ENCODE data around the gene DPYSL4.

Gene DPYSL4

GRCh38 chr10:132194726-132195125, 8.0 kb downstream of the DPYSL4 start:
- peaks cover 0 to 10% of the 10 kb centered on the region in 2 donors for H3K27me3 ChIP-seq (ENCODE audit: control insufficient read depth in 1 of 2, insufficient read depth in 2 of 2, low read length in 2 of 2)
- no peaks in the 10 kb centered on the region for H3K4me1 ChIP-seq (ENCODE audit: insufficient read depth, low read length)
- no peaks in the 10 kb centered on the region for H3K36me3 ChIP-seq (ENCODE audit: insufficient read depth, low read length)
- no peak overlapping the region for H3K9ac ChIP-seq (ENCODE audit: low read length)
- no peaks in the 10 kb centered on the region for H3K9me3 ChIP-seq (ENCODE audit: low read length)
- no peak overlapping the region for H3K4me3 ChIP-seq (ENCODE audit: low read depth in 1 of 2, low read length in 2 of 2)
- H3K27ac ChIP-seq (ENCODE audit: low read depth, low read length) = no peak overlapping the region

- peaks cover 0 to 4% of the 10 kb centered on the region in 2 donors for H3K27me3 ChIP-seq (ENCODE audit: control insufficient read depth in 1 of 2, insufficient read depth in 2 of 2, low read length in 2 of 2)
- no peak overlapping the region for H3K9ac ChIP-seq (ENCODE audit: low read length)
- H3K9me3 ChIP-seq (ENCODE audit: low read length) = no peaks in the 10 kb centered on the region
- no peak overlapping the region for H3K4me3 ChIP-seq (ENCODE audit: low read depth in 1 of 2, low read length in 2 of 2)
- no peak overlapping the region for H3K27ac ChIP-seq (ENCODE audit: low read depth, low read length)
- H3K4me1 ChIP-seq (ENCODE audit: insufficient read depth, low read length) = no peaks in the 10 kb centered on the region
- no peaks in the 10 kb centered on the region for H3K36me3 ChIP-seq (ENCODE audit: insufficient read depth, low read length)
Observed at GRCh38 chr10:132195366-132196075, 8.8 kb downstream of the DPYSL4 start.

GRCh38 chr10:132196178-132197113, 9.7 kb downstream of the DPYSL4 start:
- no peaks in the 10 kb centered on the region for H3K36me3 ChIP-seq (ENCODE audit: insufficient read depth, low read length)

GRCh38 chr10:132197271-132198067, 10.7 kb downstream of the DPYSL4 start:
- Histone ChIP-seq H3K9me3 (ENCODE audit: low read length) (no peaks in the 10 kb centered on the region), H3K27me3 (ENCODE audit: control insufficient read depth in 1 of 2, insufficient read depth in 2 of 2, low read length in 2 of 2) (peaks cover 0 to 4% of the 10 kb centered on the region in 2 donors), H3K9ac (ENCODE audit: low read length) (no peak overlapping the region), H3K4me1 (ENCODE audit: insufficient read depth, low read length) (no peaks in the 10 kb centered on the region), H3K27ac (ENCODE audit: low read depth, low read length) (no peak overlapping the region), H3K36me3 (ENCODE audit: insufficient read depth, low read length) (no peaks in the 10 kb centered on the region), H3K4me3 (ENCODE audit: low read depth in 1 of 2, low read length in 2 of 2) (no peak overlapping the region)

More at GRCh38 chr10:132196178-132197113, 9.7 kb downstream of the DPYSL4 start:
- Histone ChIP-seq H3K27ac (ENCODE audit: low read depth, low read length) (no peak overlapping the region), H3K4me3 (ENCODE audit: low read depth in 1 of 2, low read length in 2 of 2) (no peak overlapping the region), H3K4me1 (ENCODE audit: insufficient read depth, low read length) (no peaks in the 10 kb centered on the region), H3K27me3 (ENCODE audit: control insufficient read depth in 1 of 2, insufficient read depth in 2 of 2, low read length in 2 of 2) (peaks cover 0 to 4% of the 10 kb centered on the region in 2 donors), H3K9me3 (ENCODE audit: low read length) (no peaks in the 10 kb centered on the region), H3K9ac (ENCODE audit: low read length) (no peak overlapping the region)

- H3K9me3 ChIP-seq (ENCODE audit: low read length) = no peaks in the 10 kb centered on the region
- H3K4me1 ChIP-seq (ENCODE audit: insufficient read depth, low read length) = no peaks in the 10 kb centered on the region
- H3K27me3 ChIP-seq (ENCODE audit: control insufficient read depth in 1 of 2, insufficient read depth in 2 of 2, low read length in 2 of 2) = peaks cover 0 to 4% of the 10 kb centered on the region in 2 donors
- no peak overlapping the region for H3K9ac ChIP-seq (ENCODE audit: low read length)
- H3K4me3 ChIP-seq (ENCODE audit: low read depth in 1 of 2, low read length in 2 of 2) = no peak overlapping the region
- no peaks in the 10 kb centered on the region for H3K36me3 ChIP-seq (ENCODE audit: insufficient read depth, low read length)
- H3K27ac ChIP-seq (ENCODE audit: low read depth, low read length) = no peak overlapping the region
Observed at GRCh38 chr10:132198068-132198370, 11.3 kb downstream of the DPYSL4 start.

- Histone ChIP-seq H3K36me3 (ENCODE audit: insufficient read depth, low read length) (no peaks in the 10 kb centered on the region), H3K27ac (ENCODE audit: low read depth, low read length) (no peak overlapping the region), H3K9me3 (ENCODE audit: low read length) (no peaks in the 10 kb centered on the region), H3K27me3 (ENCODE audit: control insufficient read depth in 1 of 2, insufficient read depth in 2 of 2, low read length in 2 of 2) (peaks cover 0 to 4% of the 10 kb centered on the region in 2 donors), H3K4me3 (ENCODE audit: low read depth in 1 of 2, low read length in 2 of 2) (no peak overlapping the region), H3K9ac (ENCODE audit: low read length) (no peak overlapping the region), H3K4me1 (ENCODE audit: insufficient read depth, low read length) (no peaks in the 10 kb centered on the region)
Observed at GRCh38 chr10:132198381-132199181, 11.8 kb downstream of the DPYSL4 start.

GRCh38 chr10:132199268-132199853, 12.6 kb downstream of the DPYSL4 start:
- no peaks in the 10 kb centered on the region for H3K9me3 ChIP-seq (ENCODE audit: low read length)
- H3K27ac ChIP-seq (ENCODE audit: low read depth, low read length) = no peak overlapping the region
- peaks cover 0 to 4% of the 10 kb centered on the region in 2 donors for H3K27me3 ChIP-seq (ENCODE audit: control insufficient read depth in 1 of 2, insufficient read depth in 2 of 2, low read length in 2 of 2)
- H3K36me3 ChIP-seq (ENCODE audit: insufficient read depth, low read length) = no peaks in the 10 kb centered on the region
- no peak overlapping the region for H3K9ac ChIP-seq (ENCODE audit: low read length)
- H3K4me1 ChIP-seq (ENCODE audit: insufficient read depth, low read length) = no peaks in the 10 kb centered on the region
- H3K4me3 ChIP-seq (ENCODE audit: low read depth in 1 of 2, low read length in 2 of 2) = no peak overlapping the region

- Histone ChIP-seq H3K9ac (ENCODE audit: low read length) (no peak overlapping the region), H3K4me1 (ENCODE audit: insufficient read depth, low read length) (no peaks in the 10 kb centered on the region), H3K36me3 (ENCODE audit: insufficient read depth, low read length) (no peaks in the 10 kb centered on the region), H3K9me3 (ENCODE audit: low read length) (no peaks in the 10 kb centered on the region), H3K4me3 (ENCODE audit: low read depth in 1 of 2, low read length in 2 of 2) (no peak overlapping the region), H3K27me3 (ENCODE audit: control insufficient read depth in 1 of 2, insufficient read depth in 2 of 2, low read length in 2 of 2) (peaks cover 0 to 4% of the 10 kb centered on the region in 2 donors), H3K27ac (ENCODE audit: low read depth, low read length) (no peak overlapping the region)
Observed at GRCh38 chr10:132199854-132200311, 13.1 kb downstream of the DPYSL4 start.

- Histone ChIP-seq H3K36me3 (ENCODE audit: insufficient read depth, low read length) (no peaks in the 10 kb centered on the region), H3K9me3 (ENCODE audit: low read length) (no peaks in the 10 kb centered on the region), H3K4me1 (ENCODE audit: insufficient read depth, low read length) (no peaks in the 10 kb centered on the region), H3K9ac (ENCODE audit: low read length) (no peak overlapping the region), H3K4me3 (ENCODE audit: low read depth in 1 of 2, low read length in 2 of 2) (no peak overlapping the region), H3K27me3 (ENCODE audit: control insufficient read depth in 1 of 2, insufficient read depth in 2 of 2, low read length in 2 of 2) (peaks cover 0 to 4% of the 10 kb centered on the region in 2 donors), H3K27ac (ENCODE audit: low read depth, low read length) (no peak overlapping the region)
Observed at GRCh38 chr10:132200344-132201110, 13.8 kb downstream of the DPYSL4 start.

Data from muscle layer of colon (tissue), 2 donors.